Airway epithelial cell (primary cell): ENCODE measurements around the gene MRAP. TPM values are rescaled to one million over a fixed set of nuclear protein-coding genes. Genes with fewer than 3 reads are reported as not detected.

Source experiments
- total RNA-seq: library from RNA; depleted of rRNA; stranded (reverse); fragments of >200 nt; gene quantifications from 2 replicates; pipeline ENCODE4 v1.2.3, GENCODE V29; 2015

The MRAP gene
- total RNA-seq: not detected in 2 replicates

GRCh38 chr21:32298658-32299081 lies at the start of gene MRAP:
Gene MRAP, plus strand, starts transcription at chr21:32298855. Its CDS starts 117 bp downstream, at chr21:32298972.

DNA sequence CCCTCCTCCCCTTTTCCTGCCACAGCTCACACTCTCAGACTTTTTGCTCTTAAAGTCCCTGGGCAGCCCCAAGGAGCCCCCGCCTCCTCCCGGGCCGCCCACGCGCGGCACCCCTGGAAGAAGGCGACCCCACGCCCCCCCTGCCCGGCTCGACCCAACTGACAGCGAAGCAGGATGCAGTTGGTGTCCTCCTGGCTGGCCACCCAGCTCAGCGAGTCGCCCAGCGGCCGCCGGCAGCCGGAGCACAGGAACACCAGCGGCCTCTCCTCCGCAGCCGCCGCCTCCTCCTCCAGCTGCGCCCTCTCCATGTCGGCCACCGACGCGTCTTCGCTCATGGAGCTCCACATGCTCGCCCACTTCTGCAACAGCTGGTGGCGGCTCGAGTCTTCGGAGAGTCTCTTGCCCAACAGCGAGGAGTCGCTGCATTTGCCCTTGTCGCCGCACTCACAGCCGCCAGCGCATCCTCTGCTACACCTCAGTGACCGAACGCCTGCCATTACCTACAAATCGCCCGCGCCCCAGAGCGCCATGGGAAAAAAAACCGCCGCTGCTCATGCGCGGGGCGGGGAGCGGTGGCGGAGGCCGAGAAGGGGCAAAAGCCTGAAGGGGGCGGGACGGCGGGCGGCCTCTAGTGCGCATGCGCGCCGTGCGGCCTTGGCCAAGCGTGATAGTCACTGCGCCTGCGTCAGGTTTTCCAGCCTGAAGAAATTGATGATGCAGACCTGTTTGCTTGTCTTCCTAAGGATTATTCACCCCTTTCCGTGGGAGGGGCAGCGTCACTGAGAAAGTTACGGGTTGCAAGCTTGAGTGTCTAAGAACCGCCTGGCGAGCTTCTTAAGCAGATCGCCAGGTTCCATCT lies 19.9 kb upstream of the MRAP start, which contains the start of gene MIS18A:
Gene MIS18A (minus strand): TSS at position 532 of the 859 bp plus-strand sequence. CDS start 35 bp downstream, at position 497.

Other genes with a start within 250 kb of the MRAP start
- 17.9 and 20.1 TPM in 2 replicates for gene MIS18A, start 19.8 kb upstream of the MRAP start, total RNA-seq
- 19.7 and 26.6 TPM in 2 replicates for gene URB1, start 94.2 kb downstream of the MRAP start, total RNA-seq
- 12.3 and 26.4 TPM in 2 replicates for gene EVA1C, start 113.9 kb downstream of the MRAP start, total RNA-seq